H54 (cell line): ENCODE measurements around the gene TBCD.
"Not testable (repeated sequence)": the region's sequence is repeated elsewhere in the genome, so short reads cannot be mapped to it uniquely, and the experiment has no call there.

Experiments
- DNase-seq: peaks from one replicate; pipeline ENCODE4 v3.0.0; 2011; ENCODE audit warnings: low spot score, mixed read lengths; ENCODE audit not compliant: insufficient read length
- FAIRE-seq: peaks from 3 replicates; lab custom pipeline; 2011; peaks lifted over from hg19 to GRCh38; lab: Jason Lieb, UNC
- POLR2A ChIP-seq: IDR thresholded peaks from 2 replicates; pipeline ENCODE4 v1.6.1; 2011; ENCODE audit warnings: low read depth, mild to moderate bottlenecking, low read length

Gene TBCD

DNA sequence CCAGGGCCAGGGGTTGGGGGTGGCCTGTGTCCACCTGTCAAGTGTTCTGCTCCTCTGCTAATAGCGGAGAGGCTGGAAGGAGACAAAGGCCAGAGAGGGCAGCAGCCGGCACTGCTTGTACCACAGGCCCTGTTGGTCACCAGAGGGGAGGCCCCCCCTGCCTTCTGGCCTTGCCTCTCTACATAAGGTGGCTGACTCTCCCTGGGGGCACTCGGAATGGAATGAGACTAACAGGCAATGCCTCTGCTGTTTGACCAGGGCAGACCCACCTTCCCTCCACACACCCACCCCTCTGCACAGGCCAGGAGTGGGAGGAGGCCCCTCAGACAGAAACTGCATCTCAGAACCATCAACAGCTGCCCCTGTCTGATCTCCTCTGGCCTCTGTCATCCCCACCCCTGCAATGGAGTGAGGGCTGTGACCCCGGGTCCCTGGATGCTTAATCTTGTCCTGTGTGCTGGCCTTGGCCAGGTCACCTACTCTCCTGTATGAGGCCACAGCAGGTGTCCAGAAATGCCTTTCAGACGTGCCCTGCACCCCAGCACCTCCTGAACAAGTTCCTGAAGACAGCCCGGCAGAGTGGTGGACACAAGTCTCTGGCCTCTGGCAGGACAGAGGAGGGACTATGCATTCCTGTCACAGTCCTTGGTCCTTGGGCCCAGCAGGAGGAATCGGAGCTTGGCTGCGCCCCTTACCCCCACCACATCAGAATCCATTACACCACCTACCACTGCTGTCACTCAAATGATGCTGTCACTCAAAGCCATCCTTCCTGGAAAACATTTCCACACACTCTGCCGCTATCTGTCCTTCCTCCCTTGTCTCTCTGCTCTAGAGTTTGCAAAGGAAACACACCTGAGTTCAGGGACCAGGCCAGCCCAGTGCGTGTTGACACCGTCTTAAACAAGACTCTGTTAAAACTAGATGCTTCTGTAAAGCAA lies 195.5 kb downstream of the TBCD start:
- FAIRE-seq (no peak), DNase-seq (no peak)
- TF ChIP-seq POLR2A, result no peak

DNA sequence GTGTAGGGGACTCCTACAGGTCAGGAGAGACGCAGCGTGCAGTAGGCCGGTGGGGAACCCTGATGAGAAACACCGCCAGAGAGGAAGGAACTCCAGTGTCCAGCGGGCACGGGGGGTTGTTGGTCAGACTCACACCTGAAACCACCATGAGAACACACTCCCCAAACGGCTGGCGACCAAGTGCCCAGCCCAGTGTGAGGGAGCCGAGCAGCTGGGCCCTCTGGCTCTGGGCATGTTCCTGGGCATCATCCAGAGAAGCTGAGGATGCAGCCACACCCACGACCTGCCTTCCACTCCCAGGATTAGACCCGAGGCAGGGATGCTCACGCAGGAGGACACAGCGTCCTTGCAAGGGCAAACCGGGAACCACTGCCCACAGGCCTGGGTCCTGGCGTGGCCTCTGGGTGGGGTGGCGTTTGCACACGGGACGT lies 196.2 kb downstream of the TBCD start:
- FAIRE-seq (no peak), DNase-seq (no peak)
- TF ChIP-seq POLR2A, result no peak

DNA sequence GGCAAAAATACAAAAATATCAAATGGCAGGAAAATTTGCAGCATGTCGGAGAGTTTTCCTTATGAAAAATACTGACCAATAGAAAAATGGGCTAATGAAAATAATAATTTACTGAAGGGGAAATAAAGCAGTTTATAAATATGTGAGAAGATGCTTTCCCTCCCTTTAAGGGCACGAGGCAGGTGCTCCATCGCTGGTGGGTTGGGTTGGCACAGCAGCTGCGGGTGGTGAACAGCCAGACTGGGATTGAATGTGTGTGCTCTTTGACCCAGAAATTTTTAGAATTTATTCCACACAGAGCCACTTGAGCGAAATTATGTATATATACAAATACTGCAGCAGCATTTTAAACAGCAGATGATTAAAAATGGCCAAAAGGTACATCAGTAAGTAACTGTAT lies 197.1 kb downstream of the TBCD start:
- no peak for FAIRE-seq
- no peak for DNase-seq
- TF ChIP-seq POLR2A, result no peak

DNA sequence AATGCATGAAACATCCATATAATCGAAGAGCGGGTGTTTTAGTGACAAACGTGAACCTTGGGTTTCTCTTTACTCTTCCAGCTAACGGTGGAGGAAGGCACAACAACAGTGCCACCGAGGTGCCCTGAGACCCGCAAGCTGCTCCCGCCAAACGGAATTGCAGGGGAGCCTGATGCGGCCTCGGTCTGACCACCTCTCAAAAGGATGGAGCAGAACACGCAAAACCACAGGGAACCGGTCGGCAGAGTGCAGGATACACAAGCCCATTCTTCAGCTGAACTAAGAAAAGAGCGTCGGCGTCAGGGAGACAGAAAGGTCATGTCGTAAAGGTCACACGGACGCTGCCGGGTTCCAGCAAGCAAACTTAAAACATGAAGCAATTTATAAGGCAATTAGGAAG lies 197.5 kb downstream of the TBCD start:
- TF ChIP-seq POLR2A, result no peak
- no peak for FAIRE-seq
- DNase-seq, result no peak

DNA sequence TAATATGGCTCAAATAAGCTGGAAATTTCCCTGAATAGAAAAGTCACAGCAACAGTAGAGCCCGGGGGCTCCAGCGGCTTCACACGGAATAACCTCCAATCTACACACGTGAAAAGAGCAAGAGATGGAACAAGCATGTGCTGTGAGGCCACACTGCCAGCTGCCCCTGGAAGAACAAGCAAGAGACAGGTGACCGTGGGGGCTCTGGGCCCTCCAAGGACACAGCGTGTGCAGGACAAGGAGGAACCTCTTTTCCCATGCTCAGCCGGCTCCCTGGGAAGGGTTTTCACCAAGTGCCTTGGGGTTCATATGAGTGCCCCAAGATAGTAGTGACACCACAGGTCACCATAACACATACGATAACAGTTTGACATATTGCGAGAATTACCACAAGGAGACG lies 198.1 kb downstream of the TBCD start:
- no peak for DNase-seq
- no peak for TF ChIP-seq POLR2A
- no peak for FAIRE-seq

DNA sequence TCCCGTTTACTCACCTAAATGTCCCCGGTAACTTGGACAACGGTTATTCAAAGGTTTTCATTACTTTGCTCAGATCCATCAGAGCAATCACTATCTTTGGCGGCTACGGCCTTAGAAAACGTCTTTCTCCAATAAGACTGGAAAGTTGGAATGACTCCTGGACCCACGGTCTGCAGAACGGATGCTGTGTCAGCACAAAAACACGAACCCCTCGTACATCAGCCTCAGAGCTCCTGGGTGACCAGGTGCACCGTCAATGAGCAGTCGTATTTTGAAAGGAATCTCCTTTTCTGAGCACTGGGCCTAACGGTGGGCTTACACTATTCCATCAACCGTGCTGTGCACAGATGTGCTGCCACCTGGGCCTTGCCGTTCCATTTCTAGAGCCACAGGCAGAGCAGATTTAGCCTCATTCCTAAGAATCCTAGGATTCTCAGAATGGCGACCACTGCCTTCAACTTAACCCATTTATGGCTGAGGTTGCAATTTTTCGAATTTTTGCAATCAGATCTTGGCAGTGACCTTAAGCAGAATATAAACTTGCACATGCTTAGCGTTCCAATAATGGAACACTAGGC lies 198.7 kb downstream of the TBCD start:
- TF ChIP-seq POLR2A, result no peak
- DNase-seq, result no peak
- no peak for FAIRE-seq

DNA sequence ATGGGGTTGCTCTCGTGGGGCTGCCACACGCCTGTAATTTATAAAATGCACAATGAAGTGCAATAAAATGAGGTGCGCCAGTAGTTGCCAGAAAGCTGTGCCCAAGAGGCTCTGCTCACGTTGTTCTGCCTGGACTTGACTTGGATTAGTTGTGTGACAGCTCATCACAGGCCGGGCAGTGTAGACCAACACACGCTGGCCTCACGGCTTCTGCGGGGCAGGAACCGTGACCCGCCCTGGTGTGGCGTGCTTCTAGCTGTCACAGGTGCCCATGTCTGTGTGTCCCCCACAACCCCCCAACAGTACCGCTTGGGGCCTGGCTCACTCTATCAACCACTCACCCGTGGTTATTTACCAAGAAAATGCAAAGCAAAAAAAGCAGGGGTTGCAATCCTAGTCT lies 200.2 kb downstream of the TBCD start:
- DNase-seq, result no peak
- no peak for FAIRE-seq
- TF ChIP-seq POLR2A, result no peak

DNA sequence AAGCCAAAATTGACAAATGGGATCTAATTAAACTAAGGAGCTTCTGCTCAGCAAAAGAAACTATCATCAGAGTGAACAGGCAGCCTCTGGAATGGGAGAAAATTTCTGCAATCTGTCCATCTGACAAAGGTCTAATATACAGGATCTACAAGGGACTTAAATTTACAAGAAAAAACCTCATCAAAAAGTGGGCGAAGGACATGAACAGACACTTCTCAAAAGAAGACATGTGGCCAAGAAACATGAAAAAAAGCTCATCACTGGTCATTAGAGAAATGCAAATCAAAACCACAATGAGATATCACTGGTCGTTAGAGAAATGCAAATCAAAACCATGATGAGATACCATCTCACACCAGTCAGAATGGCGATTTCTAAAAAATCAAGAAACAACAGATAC lies 203.2 kb downstream of the TBCD start:
- not testable (repeated sequence) for FAIRE-seq, DNase-seq

DNA sequence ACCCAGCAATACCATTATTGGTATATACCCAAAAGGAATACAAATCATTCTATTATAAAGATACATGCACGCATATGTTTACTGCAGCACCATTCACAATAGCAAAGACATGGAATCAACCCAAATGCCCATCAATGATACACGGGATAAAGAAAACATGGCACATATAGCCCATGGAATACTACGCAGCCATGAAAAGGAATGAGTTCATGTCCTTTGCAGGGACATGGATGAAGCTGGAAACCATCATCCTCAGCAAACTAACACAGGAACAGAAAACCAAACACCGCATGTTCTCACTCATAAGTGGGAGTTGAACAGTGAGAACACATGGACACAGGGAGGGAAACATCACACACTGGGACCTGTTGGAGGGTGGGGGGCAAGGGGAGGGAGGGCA lies 203.8 kb downstream of the TBCD start:
- FAIRE-seq, DNase-seq: not testable (repeated sequence)

DNA sequence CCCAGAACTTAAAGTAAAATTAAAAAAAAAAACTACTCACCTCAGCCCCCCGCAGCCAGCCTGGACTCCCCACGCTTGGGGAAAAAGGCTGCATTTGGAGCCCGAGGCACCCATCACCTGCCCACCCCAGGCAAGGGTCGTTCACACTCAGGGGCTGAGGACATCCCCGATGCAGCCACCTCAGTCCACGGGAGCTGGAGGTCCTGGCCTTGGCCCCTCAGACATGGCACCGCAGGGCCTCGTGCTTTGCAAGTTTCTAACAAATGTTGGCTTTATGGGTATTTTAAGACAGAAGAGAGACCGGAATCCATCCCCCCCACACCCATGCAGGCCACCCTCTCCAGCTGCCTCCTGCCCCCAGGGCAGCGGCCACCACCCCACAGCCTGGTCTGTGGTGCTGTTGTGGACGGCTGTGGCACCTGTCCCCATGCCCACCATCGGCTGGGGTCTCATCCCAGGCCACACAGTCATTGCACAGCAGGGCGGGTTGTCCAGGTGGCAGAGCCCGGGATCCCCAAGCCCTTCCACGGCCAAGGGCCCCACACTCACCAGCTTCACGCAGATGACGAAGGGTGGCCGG lies 204.4 kb downstream of the TBCD start:
- DNase-seq, result no peak
- no peak for TF ChIP-seq POLR2A
- no peak for FAIRE-seq

DNA sequence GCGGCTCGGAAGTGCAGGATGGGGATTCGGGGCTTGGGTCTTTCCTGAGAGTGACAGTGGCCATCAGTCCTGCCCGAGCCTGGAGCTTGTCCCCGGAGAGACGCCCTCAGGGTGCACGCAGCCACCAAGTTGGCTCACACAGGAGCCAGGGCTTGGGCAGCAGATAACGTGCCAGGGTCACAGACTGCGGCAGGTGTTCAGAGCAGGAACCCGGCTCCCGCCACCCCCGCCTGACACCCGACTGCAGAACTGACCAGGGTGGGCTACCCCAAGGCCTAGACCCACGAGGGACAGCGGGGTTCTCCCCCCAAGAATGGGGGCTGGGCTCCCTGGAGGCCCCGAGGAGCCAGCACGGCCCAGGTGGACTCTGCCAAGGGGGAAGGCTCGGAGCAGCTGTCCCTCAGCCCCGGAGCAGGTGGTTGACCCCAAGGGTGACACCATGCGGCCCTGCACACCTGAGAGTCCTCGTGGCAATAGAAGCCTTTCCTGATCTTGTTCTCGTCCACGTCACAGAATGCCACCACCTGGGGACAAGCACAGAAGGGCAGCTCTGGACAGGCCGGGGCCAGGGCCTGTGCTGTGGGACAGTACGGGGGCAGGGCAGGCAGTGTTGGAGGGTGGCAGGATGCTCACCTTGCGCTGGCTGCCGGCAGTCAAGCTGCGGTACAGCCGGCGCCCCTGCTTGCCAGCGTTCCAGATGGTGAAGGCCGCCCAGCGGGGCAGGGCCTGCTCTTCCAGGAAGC lies 205.0 kb downstream of the TBCD start:
- DNase-seq (no peak), FAIRE-seq (no peak)
- TF ChIP-seq POLR2A, result no peak

DNA sequence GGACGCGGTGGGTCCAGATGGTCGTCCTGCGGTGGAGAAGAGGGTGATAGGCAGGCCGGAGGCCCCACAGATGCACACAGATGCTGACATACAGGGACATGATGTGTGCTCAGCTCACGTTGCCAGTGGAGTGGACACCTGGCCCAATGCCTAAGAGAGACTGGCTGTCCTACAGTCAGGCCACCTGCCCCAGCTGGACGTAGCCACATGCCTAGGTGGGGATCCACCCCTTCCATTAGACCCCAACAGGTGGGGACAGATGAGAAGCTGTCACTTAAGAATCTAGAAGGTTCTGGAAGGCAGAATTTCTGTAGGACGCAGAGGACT lies 205.6 kb downstream of the TBCD start:
- TF ChIP-seq POLR2A, result no peak
- no peak for FAIRE-seq
- no peak for DNase-seq

DNA sequence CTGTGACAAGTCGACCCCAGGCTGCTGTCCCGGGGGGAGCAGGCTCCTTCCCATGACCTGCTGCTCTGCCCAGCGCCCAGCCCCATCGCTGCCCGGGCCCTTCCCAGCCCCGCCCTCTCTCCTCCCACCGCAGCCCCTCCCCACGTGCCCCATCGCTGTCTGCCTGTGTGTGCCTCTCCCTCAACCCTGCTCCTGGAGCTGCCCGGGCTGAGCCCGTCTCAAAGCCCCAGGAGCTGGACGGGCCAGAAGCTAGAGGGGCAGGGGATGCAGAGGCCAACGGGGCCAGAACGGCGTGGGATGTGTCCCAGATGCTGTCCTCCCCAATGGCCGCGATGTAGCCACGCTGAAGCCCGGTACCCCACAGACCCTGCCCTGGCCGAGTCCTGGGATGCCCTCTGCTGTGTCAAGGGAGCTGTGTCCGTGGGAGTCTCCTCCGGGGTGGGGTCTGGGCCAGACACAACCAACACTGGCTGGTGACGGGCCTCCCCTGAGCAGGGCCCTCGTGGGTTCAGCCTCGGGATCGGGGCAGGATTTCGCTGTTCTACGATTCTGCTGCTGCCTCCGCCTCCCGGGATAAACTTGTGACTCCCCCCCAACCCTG lies 206.2 kb downstream of the TBCD start:
- TF ChIP-seq POLR2A, result no peak
- no peak for FAIRE-seq
- DNase-seq, result no peak
